ENCODE results near the gene LIPA. TPM values are rescaled to one million over a fixed set of nuclear protein-coding genes. Genes with fewer than 3 reads are reported as not detected.

LIPA gene
- total and polyA plus RNA-seq, 9 of the 15 experiments (the other 6 are each of a cell fraction or from before 2014, with no cell fraction given) = 0.07 to 0.40 (median 0.15) TPM; not detected in 1

- H3K9ac ChIP-seq (ENCODE audit: insufficient read depth in 1 of 2, low read depth in 2 of 2, low read length in 2 of 2) = no peak overlapping the region
- H3K36me3 ChIP-seq (ENCODE audit: control insufficient read depth, insufficient read depth, low read length) = no peaks in the 10 kb centered on the region
- 0% methylated on average over 4 of the region's 4 CpGs for WGBS (ENCODE audit: insufficient coverage, low coverage, missing lambda C conversion rate)
- H3K4me2 ChIP-seq (ENCODE audit: insufficient read depth, low read length) = no peak overlapping the region
- no peaks in the 10 kb centered on the region for H3K9me1 ChIP-seq (ENCODE audit: control insufficient read depth, insufficient read depth, low read length)
- no peak overlapping the region for H3K27ac ChIP-seq (ENCODE audit: extremely low read depth, low read depth, low read length)
- no peak overlapping the region for H3K4me3 ChIP-seq
- no peaks in the 10 kb centered on the region for H3K79me2 ChIP-seq (ENCODE audit: control insufficient read depth, insufficient read depth, low read length)
- no peak for DNase-seq (ENCODE audit: extremely low read depth in 1 of 4, low spot score in 3 of 4)
- no TSS peak for BruUV-seq (replicated peaks)
- no peak overlapping the region for H2AFZ ChIP-seq (ENCODE audit: low read depth, low read length)
- FAIRE-seq = no peak
- no peak for ATAC-seq
- no peaks in the 10 kb centered on the region for H3K4me1 ChIP-seq (replicated peaks in 1 of 2; ENCODE audit: control insufficient read depth in 2 of 2, insufficient read depth in 2 of 2, low read length in 2 of 2)
- no peaks in the 10 kb centered on the region for H4K20me1 ChIP-seq (replicated peaks; ENCODE audit: control insufficient read depth, insufficient read depth, low read length)
- POLR2A ChIA-PET = no interaction called here
- intact Hi-C loops (cut with micrococcal nuclease) (no loop called here), in situ Hi-C loops (cut with MboI) (no loop called here)
- no peaks in the 10 kb centered on the region for H3K9me3 ChIP-seq (replicated peaks; ENCODE audit: control insufficient read depth, insufficient read depth, low read depth, low read length)
- CTCF ChIA-PET (ENCODE audit: low intra/inter-chr PET ratio) = no interaction called here
- H3K27me3 ChIP-seq (ENCODE audit: control insufficient read depth in 2 of 2, insufficient read depth in 2 of 2, low read length in 2 of 2) = no peaks in the 10 kb centered on the region
- TF ChIP-seq MAFG (tag; conservative IDR thresholded peaks at IDR 0.05) (no peak), CGGBP1 (CRISPR knock-in tag; IDR thresholded peaks at IDR 0.05) (no peak), CHAMP1 (IDR thresholded peaks at IDR 0.05) (no peak), ZC3H4 (CRISPR knock-in tag; IDR thresholded peaks at IDR 0.05; ENCODE audit: borderline replicate concordance) (no peak), ZBTB7A (IDR thresholded peaks at IDR 0.05; ENCODE audit: borderline replicate concordance, control insufficient read depth, low read depth, low read length) (no peak), IRF9 (tag; IDR thresholded peaks at IDR 0.05) (no peak), ATF3 (IDR thresholded peaks at IDR 0.05) (no peak), ATF3 (CRISPR knock-in tag; conservative IDR thresholded peaks at IDR 0.05) (no peak), ZNF76 (CRISPR knock-in tag; IDR thresholded peaks at IDR 0.05; ENCODE audit: borderline replicate concordance) (no peak), ZNF263 (CRISPR knock-in tag; IDR thresholded peaks at IDR 0.05; ENCODE audit: borderline replicate concordance) (no peak), PPARD (CRISPR knock-in tag; IDR thresholded peaks at IDR 0.05) (no peak), ZNF174 (CRISPR knock-in tag; IDR thresholded peaks at IDR 0.05) (no peak)
Measured at GRCh38 chr10:89197473-89197872, 54.1 kb downstream of the LIPA start.

All from K562 (cell line).